ENCODE measurements around the gene PAMR1. TPM values are rescaled to one million over a fixed set of nuclear protein-coding genes. Genes with fewer than 3 reads are reported as not detected.

PAMR1 gene
- total and polyA plus RNA-seq, 7 donors: 0.16 to 1.9 (median 0.72) TPM

GRCh38 chr11:35546317-35546716, 20.9 kb upstream of the PAMR1 start:
- Histone ChIP-seq H3K9me3 (no peaks in the 10 kb centered on the region), H3K36me3 (ENCODE audit: insufficient read depth in 1 of 2, low read depth in 1 of 2) (no peaks in the 10 kb centered on the region), H3K27ac (no peak overlapping the region), H3K4me3 (no peak overlapping the region), H3K4me1 (no peaks in the 10 kb centered on the region), H3K27me3 (ENCODE audit: insufficient read depth in 3 of 3, low read length in 2 of 3) (no peaks in the 10 kb centered on the region)
- TF ChIP-seq CTCF (IDR thresholded peaks at IDR 0.05): no peak
- ATAC-seq (no peak), DNase-seq (no peak)
- intact Hi-C loops (cut with DNase I): no loop called here
- 66 to 75% (median 67%) methylated on average over 3 of the region's 3 CpGs for WGBS, 3 donors

GRCh38 chr11:35545391-35546003, 20.1 kb upstream of the PAMR1 start:
- H3K36me3 ChIP-seq (ENCODE audit: insufficient read depth in 1 of 2, low read depth in 1 of 2): no peaks in the 10 kb centered on the region
- ATAC-seq (no peak), DNase-seq (no peak)
- intact Hi-C loops (cut with DNase I): no loop called here
- H3K27ac ChIP-seq: no peak overlapping the region
- no peaks in the 10 kb centered on the region for H3K27me3 ChIP-seq (ENCODE audit: insufficient read depth in 3 of 3, low read length in 2 of 3)
- no peak overlapping the region for H3K4me3 ChIP-seq
- TF ChIP-seq CTCF (IDR thresholded peaks at IDR 0.05): no peak
- H3K9me3 ChIP-seq: no peaks in the 10 kb centered on the region
- 82 to 85% (median 83%) methylated on average over 9 of the region's 9 CpGs for WGBS, 3 donors
- no peaks in the 10 kb centered on the region for H3K4me1 ChIP-seq

GRCh38 chr11:35543481-35543880, 18.1 kb upstream of the PAMR1 start:
- ATAC-seq: no peak
- Histone ChIP-seq H3K4me3 (no peak overlapping the region), H3K27me3 (ENCODE audit: insufficient read depth in 3 of 3, low read length in 2 of 3) (peaks cover 0 to 3% (median 0%) of the 10 kb centered on the region in 3 donors), H3K27ac (no peak overlapping the region), H3K9me3 (no peaks in the 10 kb centered on the region), H3K36me3 (ENCODE audit: insufficient read depth in 1 of 2, low read depth in 1 of 2) (no peaks in the 10 kb centered on the region), H3K4me1 (no peaks in the 10 kb centered on the region)
- no peak for TF ChIP-seq CTCF (IDR thresholded peaks at IDR 0.05)
- intact Hi-C loops (cut with DNase I): no loop called here
- no peak for DNase-seq
- WGBS, 3 donors: 82 to 89% (median 86%) methylated on average over 4 of the region's 4 CpGs

GRCh38 chr11:35541621-35542375, 16.4 kb upstream of the PAMR1 start:
- DNase-seq: peak; percentile 58 to 65
- Histone ChIP-seq H3K4me3 (no peak overlapping the region), H3K27ac (peak overlapping the region; percentile 3), H3K9me3 (no peaks in the 10 kb centered on the region), H3K36me3 (ENCODE audit: insufficient read depth in 1 of 2, low read depth in 1 of 2) (no peaks in the 10 kb centered on the region), H3K27me3 (ENCODE audit: insufficient read depth in 3 of 3, low read length in 2 of 3) (peaks cover 0 to 3% (median 0%) of the 10 kb centered on the region in 3 donors), H3K4me1 (no peaks in the 10 kb centered on the region)
- intact Hi-C loops (cut with DNase I): no loop called here
- TF ChIP-seq CTCF (IDR thresholded peaks at IDR 0.05): no peak
- WGBS, 3 donors: 14 to 21% (median 16%) methylated on average over 4 of the region's 4 CpGs
- peak; percentile 53 to 76 (median 60) for ATAC-seq

Measured in psoas muscle (tissue), 8 donors.